Loucy (cell line): ENCODE data around the gene RNU4-1.
A peak's percentile ranks its signal among the peaks of the same experiment; 100 is the strongest.
"Not testable (repeated sequence)": the region's sequence is repeated elsewhere in the genome, so short reads cannot be mapped to it uniquely, and the experiment has no call there.

Experiments used
- H2AFZ ChIP-seq: fragments of 200-600 bp; sonication (generic); 2 replicates; pipeline ENCODE4 v1.6.0; 2016; ENCODE audit warnings: antibody characterized with exemption, mild to moderate bottlenecking, low read length, moderate library complexity
- H3F3A ChIP-seq: fragments of 200-600 bp; 2 replicates; pipeline ENCODE4 v1.6.0; 2016; ENCODE audit warnings: antibody characterized with exemption, low read depth, mild to moderate bottlenecking
- H3K27me3 ChIP-seq: fragments of 200-600 bp; sonication (generic); 2 replicates; pipeline ENCODE4 v1.6.1; 2014; ENCODE audit warnings: low read length, mild to moderate bottlenecking; ENCODE audit not compliant: insufficient read depth, poor library complexity, severe bottlenecking
- H3K36me3 ChIP-seq: fragments of 200-600 bp; sonication (generic); 2 replicates; pipeline ENCODE4 v1.6.1; 2016; ENCODE audit warnings: low read length; ENCODE audit not compliant: insufficient read depth
- H3K4me1 ChIP-seq: fragments of 200-600 bp; sonication (generic); 2 replicates; pipeline ENCODE4 v1.5.1; 2014; ENCODE audit warnings: low read length, mild to moderate bottlenecking; ENCODE audit not compliant: insufficient read depth, poor library complexity, severe bottlenecking
- H3K4me2 ChIP-seq: fragments of 200-600 bp; sonication (generic); 2 replicates; pipeline ENCODE4 v1.6.0; 2014; ENCODE audit warnings: antibody characterized with exemption, low read length, low read depth, mild to moderate bottlenecking; ENCODE audit not compliant: poor library complexity, severe bottlenecking
- H3K4me3 ChIP-seq: fragments of 200-600 bp; sonication (generic); 2 replicates; pipeline ENCODE4 v1.5.1; 2014; ENCODE audit warnings: low read length, mild to moderate bottlenecking, mixed read lengths; ENCODE audit not compliant: poor library complexity, severe bottlenecking
- H3K79me2 ChIP-seq: fragments of 200-600 bp; sonication (generic); 2 replicates; pipeline ENCODE4 v1.6.1; 2014; ENCODE audit warnings: low read length; ENCODE audit not compliant: insufficient read depth
- H3K9ac ChIP-seq: fragments of 200-600 bp; sonication (generic); 2 replicates; pipeline ENCODE4 v1.6.0; 2014; ENCODE audit warnings: mild to moderate bottlenecking, low read depth, low read length, moderate library complexity; ENCODE audit not compliant: poor library complexity, severe bottlenecking
- H3K9me2 ChIP-seq: fragments of 200-600 bp; sonication (generic); replicated peaks from 2 replicates; pipeline ENCODE4 v1.6.1; 2016; ENCODE audit warnings: low read depth, low read length, mixed read lengths
- H3K9me3 ChIP-seq: fragments of 200-600 bp; sonication (generic); 2 replicates; pipeline ENCODE4 v1.6.1; 2014; ENCODE audit warnings: mild to moderate bottlenecking, antibody characterized with exemption, low read length, low read depth; ENCODE audit not compliant: insufficient read depth
- H4K20me1 ChIP-seq: fragments of 200-600 bp; sonication (generic); 2 replicates; pipeline ENCODE4 v1.6.0; 2014; ENCODE audit warnings: antibody characterized with exemption, low read length, mild to moderate bottlenecking; ENCODE audit not compliant: insufficient read depth, poor library complexity, severe bottlenecking
- CTCF ChIP-seq: fragments of 200-600 bp; sonication (generic); conservative IDR thresholded peaks from 2 replicates; pipeline ENCODE4 v1.5.1; 2014; ENCODE audit warnings: mild to moderate bottlenecking, antibody characterized with exemption, low read length
- EZH2phosphoT487 ChIP-seq: fragments of 200-600 bp; IDR thresholded peaks from 2 replicates; pipeline ENCODE4 v1.6.1; 2018; ENCODE audit warnings: antibody characterized with exemption, mild to moderate bottlenecking, moderate library complexity, borderline replicate concordance

RNU4-1 gene

GRCh38 chr12:120252071-120252906 lies 40.7 kb downstream of the RNU4-1 start:
- H3K4me2 ChIP-seq, result peak overlapping the region; percentile 43
- peaks cover 71% of the 10 kb centered on the region for H3K27me3 ChIP-seq
- no peaks in the 10 kb centered on the region for H3K36me3 ChIP-seq
- H4K20me1 ChIP-seq, result peaks cover 7% of the 10 kb centered on the region
- no peaks in the 10 kb centered on the region for H3K9me3 ChIP-seq
- peaks cover 21% of the 10 kb centered on the region for H3K4me1 ChIP-seq
- H3K79me2 ChIP-seq, result no peaks in the 10 kb centered on the region
- H3K9ac ChIP-seq, result no peak overlapping the region
- H3K9me2 ChIP-seq, result no peaks in the 10 kb centered on the region
- H2AFZ ChIP-seq, result no peak overlapping the region
- peaks cover 3% of the 10 kb centered on the region; the same call in 1 of the 2 replicates for H3F3A ChIP-seq
- TF ChIP-seq EZH2phosphoT487 (peak; percentile 77; the same call in 1 of the 2 replicates), CTCF (no peak)
- H3K4me3 ChIP-seq, result no peak overlapping the region

DNA sequence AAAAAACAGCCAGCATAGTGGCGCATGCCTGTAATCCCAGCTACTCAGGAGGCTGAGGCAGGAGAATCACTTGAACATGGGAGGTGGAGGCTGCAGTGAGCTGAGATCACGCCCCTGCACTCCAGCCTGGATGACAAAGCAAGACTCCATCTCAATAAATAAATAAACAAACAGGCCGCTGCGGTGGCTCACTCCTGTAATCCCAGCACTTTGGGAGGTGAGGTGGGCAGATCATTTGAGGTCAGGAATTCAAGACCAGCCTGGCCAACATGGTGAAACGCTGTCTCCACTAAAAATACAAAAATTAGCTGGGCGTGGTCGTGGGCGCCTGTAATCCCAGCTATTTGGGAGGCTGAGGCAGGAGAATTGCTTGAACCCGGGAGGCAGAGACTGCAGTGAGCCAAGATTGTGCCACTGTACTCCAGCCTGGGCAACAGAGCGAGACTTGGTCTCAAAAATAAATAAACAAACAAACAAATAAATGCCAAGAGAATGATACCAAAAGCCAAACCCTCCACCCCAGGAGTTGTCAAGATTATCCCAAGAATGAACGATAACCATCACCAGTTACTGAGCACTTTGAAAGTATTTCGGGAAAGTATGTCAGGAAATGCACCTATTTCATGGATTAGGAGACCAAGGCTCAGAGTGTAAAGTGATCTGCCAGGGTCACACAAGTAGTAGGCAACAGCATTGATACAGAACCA lies 41.5 kb downstream of the RNU4-1 start:
- H3K4me2 ChIP-seq, result peak overlapping the region; percentile 11
- not testable (repeated sequence) for H2AFZ ChIP-seq, H3K4me3 ChIP-seq, H4K20me1 ChIP-seq, H3K9ac ChIP-seq, H3F3A ChIP-seq, H3K36me3 ChIP-seq, H3K9me3 ChIP-seq, H3K79me2 ChIP-seq, H3K9me2 ChIP-seq
- H3K4me1 ChIP-seq, result peaks cover 21% of the 10 kb centered on the region
- H3K27me3 ChIP-seq, result peaks cover 71% of the 10 kb centered on the region

GRCh38 chr12:120249875-120250795 lies 42.9 kb downstream of the RNU4-1 start:
- TF ChIP-seq EZH2phosphoT487 (peak; percentile 47; the same call in 1 of the 2 replicates), CTCF (no peak)
- peaks cover 21% of the 10 kb centered on the region for H3K4me1 ChIP-seq
- H3K9me2 ChIP-seq, result no peaks in the 10 kb centered on the region
- H3K79me2 ChIP-seq, result no peaks in the 10 kb centered on the region
- no peaks in the 10 kb centered on the region for H3K36me3 ChIP-seq
- no peak overlapping the region for H2AFZ ChIP-seq
- H3K4me2 ChIP-seq, result peak overlapping the region; percentile 51
- no peak overlapping the region for H3K9ac ChIP-seq
- no peak overlapping the region for H3K4me3 ChIP-seq
- H4K20me1 ChIP-seq, result peaks cover 7% of the 10 kb centered on the region
- H3K27me3 ChIP-seq, result peaks cover 70% of the 10 kb centered on the region
- H3K9me3 ChIP-seq, result no peaks in the 10 kb centered on the region
- peaks cover 3% of the 10 kb centered on the region; the same call in 1 of the 2 replicates for H3F3A ChIP-seq
